K562 (cell line): Measurements from ENCODE around the gene HOXB1. TPM values are rescaled to one million over a fixed set of nuclear protein-coding genes. Genes with fewer than 3 reads are reported as not detected.
A peak's percentile ranks its signal among the peaks of the same experiment; 100 is the strongest.

Experiments
- FOXK1 ChIP-seq: sonication (generic); formaldehyde crosslinking; IDR thresholded peaks from 2 replicates; pipeline ENCODE4 v1.8.0; 2022; ENCODE audit warnings: missing genetic modification reagents, mild to moderate bottlenecking, borderline replicate concordance
- NFIC ChIP-seq: fragments of 450-650 bp; IDR thresholded peaks from 2 replicates; pipeline ENCODE4 v1.6.1; 2017; ENCODE audit warnings: mild to moderate bottlenecking, inconsistent platforms
- TOE1 ChIP-seq, 2 experiments: fragments of 450-650 bp in 1 of 2; sonication (generic) in 1 of 2; formaldehyde crosslinking in 1 of 2; IDR thresholded peaks; 2 replicates each; pipeline versions ENCODE4 v1.7.1 to v1.8.0; 2016 to 2022; ENCODE audit warnings: borderline replicate concordance in 2 of 2, mild to moderate bottlenecking in 2 of 2, antibody characterized with exemption in 1 of 2, inconsistent platforms in 1 of 2, low read depth in 1 of 2, missing genetic modification reagents in 1 of 2, moderate library complexity in 1 of 2
- polyA plus RNA-seq, 8 experiments: library from polyadenylated mRNA; depleted of rRNA in 4 of 8; stranded (reverse) in 5 of 8; unstranded in 3 of 8; fragments of >200 nt; fragmentation: Nextera tagmentation in 2 of 8; fragmentation: Illumina TruSeq in 1 of 8; extraction: Ambion mirVana in 2 of 8; extraction: Trizol in 1 of 8; gene quantifications; 2 replicates each; pipeline versions ENCODE4 v1.2.1 to v1.2.3, GENCODE V29; 2011 to 2014; ENCODE audit warnings: inconsistent platforms in 1 of 8, missing spikeins in 1 of 8
- total RNA-seq, 7 experiments: library from RNA; depleted of rRNA in 6 of 7; stranded (reverse); fragments of >200 nt in 6 of 7; fragmentation: Illumina TruSeq in 2 of 7; extraction: Trizol in 2 of 7; gene quantifications; 2 replicates each; pipeline versions ENCODE4 v1.2.1 to v1.2.3, GENCODE V29; 2011 to 2021; ENCODE audit warnings: low replicate concordance in 1 of 7
- TF ChIP-seq, protein P1 (sequence below): fragments of 450-650 bp; IDR thresholded peaks from 2 replicates; pipeline ENCODE4 v1.6.1; 2017; ENCODE audit warnings: antibody characterized with exemption
- TF ChIP-seq, protein P2 (sequence below): fragments of 450-650 bp; IDR thresholded peaks from 2 replicates; pipeline ENCODE4 v1.7.0; 2016; ENCODE audit warnings: borderline replicate concordance

Gene HOXB1
- total and polyA plus RNA-seq, 9 of the 15 experiments (the other 6 are each of a cell fraction or from before 2014, with no cell fraction given): 0.04 TPM; not detected in 8

DNA sequence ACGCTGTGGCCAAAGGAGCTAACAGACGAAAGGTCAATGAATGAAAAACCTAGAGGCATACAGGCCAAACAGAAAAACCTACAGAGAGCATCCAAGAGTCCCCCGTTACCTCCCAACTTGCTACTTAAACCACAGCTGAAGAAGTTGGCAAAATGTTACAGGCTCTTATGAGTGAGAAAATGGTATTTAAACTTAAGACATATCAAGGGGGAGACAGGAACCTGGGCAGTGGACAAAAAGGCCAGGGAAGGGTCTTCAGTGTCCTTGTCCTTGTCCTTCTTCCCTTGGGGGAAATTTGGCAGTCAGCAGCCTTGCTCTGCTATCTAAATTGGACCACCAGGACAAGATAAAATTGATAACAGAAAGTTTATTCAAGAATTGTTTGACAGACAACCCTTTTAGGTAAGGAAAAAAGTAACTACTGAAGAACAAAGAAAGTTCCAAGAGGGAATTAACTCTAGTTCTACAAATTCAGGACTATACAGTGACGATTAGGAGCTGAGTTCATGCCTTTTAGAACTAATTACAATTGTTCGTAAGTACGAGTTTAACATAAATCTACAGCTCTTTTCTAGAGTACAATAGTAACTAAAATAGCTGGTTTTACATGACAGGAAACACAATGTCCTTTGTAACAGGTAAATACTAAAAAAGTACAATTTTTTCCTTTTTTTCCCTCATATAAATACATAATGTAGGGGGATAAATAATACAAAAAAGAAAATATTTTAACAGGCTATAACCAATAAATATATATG is 17.9 kb upstream of the HOXB1 start (continued):
- no peak for TF ChIP-seq FOXK1 (CRISPR knock-in tag)
- no peak for TF ChIP-seq NFIC
- TF ChIP-seq, protein P1, sequence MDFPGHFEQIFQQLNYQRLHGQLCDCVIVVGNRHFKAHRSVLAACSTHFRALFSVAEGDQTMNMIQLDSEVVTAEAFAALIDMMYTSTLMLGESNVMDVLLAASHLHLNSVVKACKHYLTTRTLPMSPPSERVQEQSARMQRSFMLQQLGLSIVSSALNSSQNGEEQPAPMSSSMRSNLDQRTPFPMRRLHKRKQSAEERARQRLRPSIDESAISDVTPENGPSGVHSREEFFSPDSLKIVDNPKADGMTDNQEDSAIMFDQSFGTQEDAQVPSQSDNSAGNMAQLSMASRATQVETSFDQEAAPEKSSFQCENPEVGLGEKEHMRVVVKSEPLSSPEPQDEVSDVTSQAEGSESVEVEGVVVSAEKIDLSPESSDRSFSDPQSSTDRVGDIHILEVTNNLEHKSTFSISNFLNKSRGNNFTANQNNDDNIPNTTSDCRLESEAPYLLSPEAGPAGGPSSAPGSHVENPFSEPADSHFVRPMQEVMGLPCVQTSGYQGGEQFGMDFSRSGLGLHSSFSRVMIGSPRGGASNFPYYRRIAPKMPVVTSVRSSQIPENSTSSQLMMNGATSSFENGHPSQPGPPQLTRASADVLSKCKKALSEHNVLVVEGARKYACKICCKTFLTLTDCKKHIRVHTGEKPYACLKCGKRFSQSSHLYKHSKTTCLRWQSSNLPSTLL: no peak
- TF ChIP-seq TOE1 (IDR thresholded peaks at IDR 0.05; ENCODE audit: borderline replicate concordance): peak; percentile 60; the same call in 1 of the 2 replicates
- TF ChIP-seq TOE1 (CRISPR knock-in tag; IDR thresholded peaks at IDR 0.05; ENCODE audit: borderline replicate concordance, low read depth): no peak
- TF ChIP-seq, protein P2, sequence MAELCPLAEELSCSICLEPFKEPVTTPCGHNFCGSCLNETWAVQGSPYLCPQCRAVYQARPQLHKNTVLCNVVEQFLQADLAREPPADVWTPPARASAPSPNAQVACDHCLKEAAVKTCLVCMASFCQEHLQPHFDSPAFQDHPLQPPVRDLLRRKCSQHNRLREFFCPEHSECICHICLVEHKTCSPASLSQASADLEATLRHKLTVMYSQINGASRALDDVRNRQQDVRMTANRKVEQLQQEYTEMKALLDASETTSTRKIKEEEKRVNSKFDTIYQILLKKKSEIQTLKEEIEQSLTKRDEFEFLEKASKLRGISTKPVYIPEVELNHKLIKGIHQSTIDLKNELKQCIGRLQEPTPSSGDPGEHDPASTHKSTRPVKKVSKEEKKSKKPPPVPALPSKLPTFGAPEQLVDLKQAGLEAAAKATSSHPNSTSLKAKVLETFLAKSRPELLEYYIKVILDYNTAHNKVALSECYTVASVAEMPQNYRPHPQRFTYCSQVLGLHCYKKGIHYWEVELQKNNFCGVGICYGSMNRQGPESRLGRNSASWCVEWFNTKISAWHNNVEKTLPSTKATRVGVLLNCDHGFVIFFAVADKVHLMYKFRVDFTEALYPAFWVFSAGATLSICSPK: no peak
